Measurements from ENCODE around the gene HERC5.

DNA sequence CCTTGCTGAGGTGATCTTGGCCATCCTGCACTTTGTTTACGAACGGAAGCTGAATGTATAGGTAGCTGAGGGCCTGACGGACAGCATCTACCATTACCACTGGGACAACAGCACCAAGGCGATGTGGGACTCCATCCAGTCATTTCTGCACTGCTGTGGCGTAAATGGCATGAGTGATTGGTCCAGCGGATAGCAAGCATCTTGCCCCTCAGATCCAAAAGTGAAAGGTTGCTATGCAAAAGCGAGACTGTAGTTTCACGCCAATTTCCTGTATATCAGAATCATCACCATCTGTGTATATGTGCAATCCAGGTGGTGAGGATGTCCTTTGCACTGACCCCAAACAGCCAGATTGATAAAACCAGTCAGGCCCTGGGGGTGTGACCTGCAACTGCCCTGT is 70.9 kb downstream of the HERC5 start:
- TF ChIP-seq, protein P1, sequence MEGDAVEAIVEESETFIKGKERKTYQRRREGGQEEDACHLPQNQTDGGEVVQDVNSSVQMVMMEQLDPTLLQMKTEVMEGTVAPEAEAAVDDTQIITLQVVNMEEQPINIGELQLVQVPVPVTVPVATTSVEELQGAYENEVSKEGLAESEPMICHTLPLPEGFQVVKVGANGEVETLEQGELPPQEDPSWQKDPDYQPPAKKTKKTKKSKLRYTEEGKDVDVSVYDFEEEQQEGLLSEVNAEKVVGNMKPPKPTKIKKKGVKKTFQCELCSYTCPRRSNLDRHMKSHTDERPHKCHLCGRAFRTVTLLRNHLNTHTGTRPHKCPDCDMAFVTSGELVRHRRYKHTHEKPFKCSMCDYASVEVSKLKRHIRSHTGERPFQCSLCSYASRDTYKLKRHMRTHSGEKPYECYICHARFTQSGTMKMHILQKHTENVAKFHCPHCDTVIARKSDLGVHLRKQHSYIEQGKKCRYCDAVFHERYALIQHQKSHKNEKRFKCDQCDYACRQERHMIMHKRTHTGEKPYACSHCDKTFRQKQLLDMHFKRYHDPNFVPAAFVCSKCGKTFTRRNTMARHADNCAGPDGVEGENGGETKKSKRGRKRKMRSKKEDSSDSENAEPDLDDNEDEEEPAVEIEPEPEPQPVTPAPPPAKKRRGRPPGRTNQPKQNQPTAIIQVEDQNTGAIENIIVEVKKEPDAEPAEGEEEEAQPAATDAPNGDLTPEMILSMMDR (IDR thresholded peaks at IDR 0.05) = no peak
- TF ChIP-seq SMC3 (IDR thresholded peaks at IDR 0.05) (no peak), PHF8 (IDR thresholded peaks at IDR 0.05; ENCODE audit: borderline replicate concordance, low read depth) (no peak), MAZ (IDR thresholded peaks at IDR 0.05; ENCODE audit: borderline replicate concordance, low read depth, low read length) (no peak), MYC (IDR thresholded peaks at IDR 0.05; ENCODE audit: borderline replicate concordance, low read length) (no peak), RAD21 (conservative IDR thresholded peaks at IDR 0.05 in 1 of 2, IDR thresholded peaks at IDR 0.05 in 1 of 2) (no peak), POLR2AphosphoS2 (conservative IDR thresholded peaks at IDR 0.05; ENCODE audit: low read length) (no peak), ZFP36 (IDR thresholded peaks at IDR 0.05; ENCODE audit: borderline replicate concordance, partially characterized antibody) (no peak), EP300 (IDR thresholded peaks at IDR 0.05) (no peak)
- TF ChIP-seq, protein P2, sequence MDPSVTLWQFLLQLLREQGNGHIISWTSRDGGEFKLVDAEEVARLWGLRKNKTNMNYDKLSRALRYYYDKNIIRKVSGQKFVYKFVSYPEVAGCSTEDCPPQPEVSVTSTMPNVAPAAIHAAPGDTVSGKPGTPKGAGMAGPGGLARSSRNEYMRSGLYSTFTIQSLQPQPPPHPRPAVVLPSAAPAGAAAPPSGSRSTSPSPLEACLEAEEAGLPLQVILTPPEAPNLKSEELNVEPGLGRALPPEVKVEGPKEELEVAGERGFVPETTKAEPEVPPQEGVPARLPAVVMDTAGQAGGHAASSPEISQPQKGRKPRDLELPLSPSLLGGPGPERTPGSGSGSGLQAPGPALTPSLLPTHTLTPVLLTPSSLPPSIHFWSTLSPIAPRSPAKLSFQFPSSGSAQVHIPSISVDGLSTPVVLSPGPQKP (IDR thresholded peaks at IDR 0.05; ENCODE audit: low read depth, low read length) = no peak

Measured in A549 (cell line).